ENCODE measurements around the gene THBS3.
"Not testable (repeated sequence)": the region's sequence is repeated elsewhere in the genome, so short reads cannot be mapped to it uniquely, and the experiment has no call there.

THBS3 gene

DNA sequence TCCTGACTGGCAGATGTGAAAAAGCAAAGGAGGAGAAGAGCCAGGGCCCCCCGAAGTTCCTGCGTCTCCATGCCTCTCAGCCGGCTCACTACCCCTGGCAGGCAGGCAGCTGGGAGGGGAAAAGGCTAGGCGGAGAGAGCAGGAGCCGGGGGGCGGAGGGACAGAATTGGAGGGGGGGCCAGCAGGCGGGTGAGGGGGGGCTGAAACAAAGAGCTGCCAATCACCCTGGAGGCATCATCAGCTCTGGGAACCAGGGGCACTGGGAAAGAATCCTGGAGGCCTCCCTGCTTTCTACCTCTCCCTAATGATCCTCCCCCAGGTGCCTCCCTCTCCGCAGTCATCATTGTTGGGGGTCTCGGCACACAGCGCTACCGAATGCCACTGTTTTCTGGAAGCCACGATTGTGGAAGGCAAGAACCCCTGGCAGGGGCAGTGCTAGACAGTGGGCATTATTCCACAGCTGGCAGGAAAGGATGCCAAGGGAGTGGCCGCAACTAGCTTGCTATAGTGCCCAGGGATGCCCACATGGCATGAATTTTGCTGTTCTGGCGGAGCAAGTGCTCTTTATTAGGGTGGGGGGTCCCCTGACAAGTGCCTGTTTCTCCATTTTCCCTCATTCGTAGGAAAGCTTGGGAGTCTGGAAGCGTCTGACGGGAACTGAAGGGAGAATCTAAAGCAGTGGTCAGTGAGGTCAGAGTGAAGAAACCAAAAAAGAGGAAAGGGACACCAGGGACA is at the start of gene THBS3:
TSS of gene THBS3 (minus strand) at position 92 of the 735 bp plus-strand sequence. CDS start at position 71, 21 bp downstream.
- DNase-seq (ENCODE audit: low read depth), result no peak

DNA sequence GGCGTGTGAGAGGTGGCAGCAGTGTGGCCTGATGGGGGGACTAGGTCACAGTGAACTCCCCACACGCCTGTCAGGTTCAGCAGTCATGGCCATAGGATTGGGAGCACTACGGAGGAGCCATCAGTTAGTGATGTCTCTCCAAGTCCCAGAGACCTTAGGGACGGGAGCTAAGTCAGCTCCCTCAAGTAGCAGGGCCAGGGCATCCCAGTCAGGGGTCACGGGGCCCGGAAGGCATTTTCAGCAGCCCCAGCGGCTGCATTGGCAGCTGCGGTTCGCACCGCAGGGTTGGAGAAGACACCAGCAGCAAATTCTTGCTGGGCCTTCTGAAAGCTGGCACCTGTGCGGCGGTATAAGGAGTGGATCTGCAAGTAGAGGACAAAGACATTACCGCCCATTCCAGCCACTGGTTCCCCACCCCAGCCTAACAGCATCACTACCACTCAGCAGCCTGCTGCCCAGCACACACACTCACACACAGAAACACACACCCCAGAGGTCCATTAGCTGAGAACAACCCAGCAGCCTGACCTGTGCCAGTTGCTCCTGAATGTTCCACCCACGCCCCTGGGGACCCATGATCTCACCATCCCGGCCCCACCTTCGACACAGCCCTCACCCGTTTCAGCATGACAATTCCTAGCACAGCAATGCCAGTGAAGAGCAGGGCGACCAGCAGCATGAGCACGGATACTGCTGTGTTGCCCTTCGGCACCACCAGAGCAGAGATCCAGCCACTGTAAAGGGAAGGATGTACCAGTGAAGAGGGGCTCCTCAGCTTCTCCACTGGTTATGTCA is 48.6 kb upstream of the THBS3 start:
- no peak for DNase-seq (ENCODE audit: low read depth)

DNA sequence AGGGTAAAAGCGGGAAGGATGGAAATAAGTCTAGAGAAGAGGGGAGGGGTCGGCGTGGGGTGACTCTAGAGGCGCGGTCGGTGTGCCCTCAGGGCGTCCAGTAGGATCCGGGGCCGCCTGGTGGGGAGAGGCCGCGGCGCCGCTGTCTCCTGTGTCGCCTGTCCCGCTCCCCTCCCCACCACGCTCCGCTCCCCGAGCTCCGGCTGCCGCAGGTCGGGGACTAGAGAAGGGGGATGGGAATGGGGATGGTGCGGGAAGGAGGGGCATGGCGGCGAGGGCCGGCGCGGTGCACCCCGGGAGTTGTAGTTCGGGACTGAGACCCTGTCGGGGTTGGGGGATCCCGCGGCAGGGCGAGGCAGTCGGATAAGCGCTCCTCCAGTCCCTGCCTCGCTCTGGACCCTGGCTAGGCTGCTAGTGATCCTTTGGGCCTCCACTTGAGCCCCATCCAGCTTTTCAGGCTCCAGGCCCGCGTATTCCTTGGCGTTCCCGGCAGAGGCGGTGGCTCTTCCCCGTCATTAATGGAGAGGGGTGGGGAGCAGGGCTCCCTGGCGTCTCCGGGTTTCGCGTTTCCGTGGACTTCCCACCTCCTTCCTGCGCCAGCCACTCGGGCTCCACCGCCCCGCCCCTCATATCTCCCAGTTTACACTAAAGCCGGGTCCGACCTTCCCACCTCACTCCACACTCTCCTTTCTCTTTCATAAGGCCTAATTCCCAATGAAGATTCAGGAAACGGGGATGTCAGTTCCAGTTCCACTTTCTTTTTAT is 47.7 kb upstream of the THBS3 start, which contains the start of gene ENTREP3:
TSS of gene ENTREP3 (minus strand) at position 241 of the 765 bp plus-strand sequence. CDS start 606 bp downstream, outside the sequence.
- peak; percentile 52 for DNase-seq (ENCODE audit: low read depth)

DNA sequence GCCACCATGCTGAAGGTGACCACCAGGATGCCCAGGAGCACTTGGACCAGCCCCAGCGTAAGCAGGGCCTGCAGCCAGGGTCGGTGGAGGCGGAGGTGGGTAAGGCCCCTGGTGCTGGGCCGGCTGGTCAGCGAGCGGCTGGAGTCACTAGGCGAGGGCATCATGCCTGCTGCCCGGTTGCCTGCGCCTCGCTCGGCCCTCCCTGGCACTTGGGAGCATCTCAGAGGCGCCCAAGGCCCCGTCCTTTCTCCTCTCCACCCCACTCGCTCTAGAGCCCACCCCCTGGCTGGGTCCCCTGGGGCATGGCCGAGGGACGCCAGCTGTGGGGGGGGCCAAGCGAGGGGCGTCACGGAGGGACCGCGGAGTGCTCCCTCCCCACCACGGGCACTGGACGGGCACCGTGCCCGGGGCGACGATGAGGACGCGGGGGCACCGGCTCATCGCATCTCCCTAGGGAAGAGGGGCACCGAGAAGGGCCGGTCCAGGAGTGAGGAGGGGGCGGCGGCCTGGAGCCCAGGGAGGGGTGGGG is 47.1 kb upstream of the THBS3 start:
- DNase-seq (ENCODE audit: low read depth), result no peak

DNA sequence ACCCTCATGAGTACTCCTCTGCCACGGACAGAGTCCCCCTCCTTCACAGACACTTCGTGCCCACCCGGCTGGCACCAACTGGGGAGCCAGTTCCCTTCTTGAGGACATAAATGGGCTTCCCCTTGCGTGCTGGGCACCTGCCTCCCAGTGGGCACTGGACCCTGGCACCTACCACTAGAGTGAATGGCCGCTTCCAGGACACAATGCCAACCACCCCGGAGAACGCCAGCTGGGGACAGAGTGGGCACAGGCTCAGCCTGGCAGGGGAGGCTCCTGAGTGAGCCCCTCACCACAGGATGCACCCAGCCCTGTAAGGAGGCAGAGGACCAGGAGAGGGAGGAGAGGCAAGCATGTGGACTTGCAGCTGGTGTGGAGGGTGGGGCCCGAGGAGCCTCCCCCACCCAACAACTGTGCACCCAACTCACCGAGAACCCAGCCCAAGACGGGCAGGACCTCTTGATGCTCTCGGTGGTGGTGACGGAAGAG is 46.6 kb upstream of the THBS3 start:
- DNase-seq (ENCODE audit: low read depth), result no peak

DNA sequence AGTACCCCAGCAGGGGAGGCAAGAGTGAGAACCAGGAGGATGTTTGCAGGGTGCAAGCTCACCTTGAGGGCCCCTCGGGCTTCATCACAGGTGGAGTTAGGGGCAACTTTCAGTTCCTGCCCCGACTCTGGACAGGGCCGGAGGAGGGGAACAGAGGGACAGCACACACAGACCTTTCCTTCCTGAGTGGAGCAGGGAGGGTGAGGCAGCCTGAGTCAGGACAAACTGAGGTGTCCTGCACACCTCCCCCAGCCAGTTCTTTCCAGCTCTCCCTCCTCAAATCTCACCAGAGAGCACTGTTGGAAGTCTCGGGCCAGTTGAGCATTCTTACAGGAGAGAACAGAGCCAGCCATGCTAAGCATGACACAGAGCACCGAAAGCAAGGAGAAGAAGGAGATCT is 46.1 kb upstream of the THBS3 start:
- DNase-seq (ENCODE audit: low read depth), result no peak

DNA sequence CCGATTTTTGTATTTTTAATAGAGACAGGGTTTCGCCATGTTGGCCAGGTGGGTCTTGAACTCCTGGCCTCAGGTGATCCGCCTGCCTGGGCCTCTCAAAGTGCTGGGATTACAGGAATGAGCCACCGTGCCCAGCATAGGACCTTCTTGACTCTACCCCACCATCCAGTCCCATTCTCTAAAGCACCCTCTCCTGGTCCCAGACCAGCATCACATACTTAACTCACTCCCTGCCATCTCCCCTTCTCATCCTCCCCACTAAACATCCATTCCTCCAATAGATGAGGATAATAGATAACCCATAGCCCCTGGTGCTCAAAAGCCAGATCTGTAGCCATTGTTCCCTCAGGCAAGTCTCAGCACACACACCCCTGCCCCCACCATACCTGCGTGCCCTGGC is 45.5 kb upstream of the THBS3 start:
- no peak for DNase-seq (ENCODE audit: low read depth)

DNA sequence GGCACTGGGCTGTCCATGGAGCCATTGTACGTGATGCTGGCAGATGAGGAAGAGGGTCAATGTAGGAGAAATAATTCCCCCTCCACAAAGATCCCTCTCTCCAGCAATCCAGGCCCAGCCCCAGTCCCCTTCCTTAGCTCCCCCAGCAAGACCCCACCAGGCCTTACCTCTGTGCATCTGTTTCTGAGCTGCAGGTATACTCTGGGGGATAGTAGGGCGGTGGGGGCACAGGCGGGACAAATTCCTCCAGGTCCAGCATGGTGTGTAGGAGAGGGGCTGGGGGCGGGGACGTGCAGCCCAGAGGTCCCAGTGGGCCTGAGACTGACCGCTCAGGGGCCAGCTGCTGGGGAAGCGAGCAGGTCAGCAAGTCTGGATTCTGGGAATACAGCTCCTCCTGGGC is 43.9 kb upstream of the THBS3 start:
- DNase-seq (ENCODE audit: low read depth), result no peak

DNA sequence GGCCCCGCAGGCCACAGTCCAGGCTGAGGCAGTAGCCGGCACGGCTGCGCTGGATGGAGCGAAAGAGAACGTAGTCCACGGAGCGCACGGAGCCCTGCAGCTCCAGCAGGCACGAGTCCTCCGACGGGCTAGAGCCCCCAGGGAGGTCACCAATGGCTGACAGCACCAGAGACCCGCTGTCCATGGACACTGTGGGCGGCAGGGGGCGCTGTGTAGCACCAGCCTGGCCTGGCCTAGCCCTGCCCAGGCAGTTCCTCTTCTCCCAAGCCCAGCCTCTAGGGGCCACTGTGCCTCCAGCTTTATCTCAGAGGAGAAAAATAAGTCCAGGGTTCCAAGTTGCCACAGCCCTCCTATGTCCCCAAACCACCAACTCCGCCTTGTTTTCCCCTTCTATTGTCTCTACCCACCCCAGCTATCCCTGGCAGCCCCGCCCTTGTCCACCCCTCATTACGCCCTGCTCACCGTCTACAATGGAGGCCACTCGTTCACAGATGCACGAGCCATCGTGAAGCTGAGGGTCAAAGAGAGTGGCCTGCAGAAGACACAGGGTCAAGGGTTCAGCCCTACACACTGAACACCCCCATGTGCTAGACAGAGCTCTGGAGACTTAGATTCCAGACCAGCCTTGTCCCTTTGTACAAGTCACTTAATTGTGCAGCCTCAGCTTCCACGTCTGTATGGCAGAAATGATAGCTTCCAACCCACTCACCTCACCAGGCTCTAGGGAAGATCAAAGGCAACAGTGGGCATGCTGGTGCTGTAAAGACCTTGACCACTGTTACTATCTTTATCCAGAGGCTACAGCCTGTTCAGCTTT is 43.1 kb upstream of the THBS3 start:
- DNase-seq (ENCODE audit: low read depth), result peak; percentile 93

DNA sequence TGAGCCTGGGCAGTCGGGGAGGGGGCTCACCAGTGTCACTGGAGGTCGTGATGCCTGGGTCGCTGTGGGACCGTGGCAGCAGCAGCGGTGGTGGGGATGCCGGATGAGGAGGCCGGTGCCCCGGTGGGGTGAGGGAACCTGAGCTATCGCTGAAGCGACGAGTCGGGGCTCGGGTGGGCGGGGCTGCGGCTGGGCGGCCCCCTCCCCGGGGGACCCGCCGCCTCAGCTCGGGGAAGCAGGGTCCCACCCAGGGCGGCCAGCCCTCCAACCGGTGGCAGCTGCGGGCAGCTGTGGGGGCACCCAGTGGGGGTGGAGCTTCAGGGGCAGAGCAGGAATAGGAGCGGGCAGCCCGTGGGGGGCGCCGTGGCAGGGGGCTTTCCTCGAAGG is 42.5 kb upstream of the THBS3 start:
- DNase-seq (ENCODE audit: low read depth), result no peak

DNA sequence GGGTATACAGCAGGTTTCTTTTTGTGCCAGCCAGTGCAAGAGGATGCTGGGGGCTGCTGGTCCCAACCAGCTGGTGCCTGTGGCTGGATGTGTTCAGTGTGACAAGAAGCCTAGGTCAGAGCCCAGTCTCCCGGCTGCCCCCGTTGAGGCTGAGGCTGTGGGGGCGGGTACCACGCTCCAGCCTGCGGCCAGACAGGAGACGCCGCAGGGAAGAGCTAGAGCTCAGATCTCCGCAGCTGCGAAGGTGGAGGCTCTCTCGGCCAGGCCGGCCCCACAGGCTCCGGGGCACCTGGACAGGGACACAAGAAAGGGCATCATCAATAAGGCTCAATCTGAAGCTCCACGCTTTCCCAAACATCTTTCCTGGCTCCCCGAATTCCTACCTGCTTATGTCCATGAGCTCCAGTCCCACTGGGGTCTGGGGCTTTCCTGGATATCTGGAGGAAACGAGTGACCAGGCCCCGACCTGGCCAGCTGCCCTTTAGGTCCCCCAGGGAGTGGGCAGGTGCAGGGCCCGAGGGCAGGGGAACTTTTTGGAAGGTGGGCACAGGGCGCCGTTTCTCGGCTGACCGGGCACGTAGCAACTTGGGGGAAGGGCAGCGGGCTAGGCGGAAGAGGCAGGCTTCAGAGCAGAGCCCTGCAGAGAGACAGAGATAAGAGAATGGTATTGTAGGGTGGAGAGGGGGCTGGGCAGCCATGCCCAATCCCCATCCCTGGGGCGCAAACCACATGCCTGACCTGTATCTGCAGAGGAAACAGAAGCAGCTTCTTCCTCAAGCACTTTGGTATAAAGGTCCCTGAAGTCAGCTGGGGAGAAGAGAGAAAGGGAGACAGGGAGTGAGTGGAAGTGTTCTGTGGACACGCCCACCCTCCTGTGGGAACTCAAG is 40.2 kb upstream of the THBS3 start:
- no peak for DNase-seq (ENCODE audit: low read depth)

DNA sequence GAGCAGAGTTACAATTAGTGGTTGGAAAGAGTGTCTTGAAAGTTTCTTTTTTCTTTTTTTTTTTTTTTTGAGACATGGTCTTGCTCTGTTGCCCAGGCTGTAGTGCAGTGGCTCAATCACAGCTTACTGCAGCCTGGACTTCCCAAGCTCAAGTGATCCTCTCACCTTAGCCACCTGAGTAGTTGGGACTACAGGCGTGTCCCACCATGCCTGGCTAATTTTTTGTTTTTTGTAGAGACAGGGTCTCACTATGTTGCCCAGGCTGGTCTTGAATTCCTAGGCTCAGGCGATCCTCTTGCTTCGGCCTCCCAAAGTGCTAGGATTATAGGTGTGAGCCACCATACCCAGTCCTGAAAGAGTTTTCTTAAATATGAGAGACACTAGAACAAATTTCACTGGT is 39.1 kb upstream of the THBS3 start:
- DNase-seq (ENCODE audit: low read depth), result not testable (repeated sequence)

DNA sequence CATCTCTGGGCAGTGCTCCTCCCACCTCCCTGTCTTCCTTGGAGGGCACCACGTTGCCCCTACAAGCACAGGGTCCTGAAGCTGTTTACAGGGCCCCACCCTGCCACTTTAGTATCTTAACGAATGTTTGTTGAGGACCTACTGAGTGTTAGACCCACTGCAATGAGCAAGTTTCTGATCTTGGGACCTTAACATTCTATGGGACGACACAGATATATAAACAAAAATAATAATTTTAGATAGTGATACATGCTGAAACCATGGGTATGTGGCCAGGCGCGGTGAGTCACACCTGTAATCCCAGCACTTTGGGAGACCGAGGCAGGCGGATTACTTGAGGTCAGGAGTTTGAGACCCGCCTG is 37.4 kb upstream of the THBS3 start:
- no peak for DNase-seq (ENCODE audit: low read depth)

DNA sequence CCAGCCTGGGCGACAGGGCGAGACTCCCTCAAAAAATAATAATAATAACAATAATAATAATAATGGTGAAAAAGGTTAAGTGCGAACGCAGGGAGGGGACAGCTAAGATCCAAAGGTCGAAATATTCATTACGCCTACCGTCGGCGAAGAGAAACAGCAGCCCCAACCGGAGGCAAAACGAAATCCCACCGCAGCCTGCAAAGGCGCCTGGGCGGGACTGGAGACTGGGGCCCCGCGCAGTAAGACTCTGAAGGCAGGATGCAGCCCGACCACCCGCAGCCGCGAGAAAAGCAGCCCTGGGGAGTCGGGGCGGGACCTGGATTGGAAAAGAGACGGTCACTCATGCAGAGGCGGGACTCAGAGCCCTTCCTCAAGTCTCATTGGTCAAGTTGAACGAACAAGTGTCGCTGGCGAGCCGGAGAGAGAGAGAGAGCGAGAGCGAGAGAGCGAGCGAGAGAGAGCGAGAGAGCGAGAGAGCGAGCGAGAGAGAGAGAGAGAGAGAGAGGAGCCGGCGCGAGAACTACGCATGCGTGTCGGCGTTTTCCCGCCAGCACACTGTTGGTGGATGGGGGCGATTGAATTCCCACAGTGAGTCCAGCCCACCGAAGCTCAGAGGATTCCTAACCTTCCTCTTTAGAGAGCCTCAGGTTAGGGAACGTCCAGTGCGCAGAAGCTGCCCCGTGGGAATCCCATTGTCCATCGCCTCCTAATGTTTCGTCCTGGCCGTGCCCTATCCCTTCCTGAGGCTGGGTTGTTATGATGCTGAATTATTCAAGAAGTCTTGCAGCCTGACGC is 36.9 kb upstream of the THBS3 start:
- peak; percentile 89 for DNase-seq (ENCODE audit: low read depth)

DNA sequence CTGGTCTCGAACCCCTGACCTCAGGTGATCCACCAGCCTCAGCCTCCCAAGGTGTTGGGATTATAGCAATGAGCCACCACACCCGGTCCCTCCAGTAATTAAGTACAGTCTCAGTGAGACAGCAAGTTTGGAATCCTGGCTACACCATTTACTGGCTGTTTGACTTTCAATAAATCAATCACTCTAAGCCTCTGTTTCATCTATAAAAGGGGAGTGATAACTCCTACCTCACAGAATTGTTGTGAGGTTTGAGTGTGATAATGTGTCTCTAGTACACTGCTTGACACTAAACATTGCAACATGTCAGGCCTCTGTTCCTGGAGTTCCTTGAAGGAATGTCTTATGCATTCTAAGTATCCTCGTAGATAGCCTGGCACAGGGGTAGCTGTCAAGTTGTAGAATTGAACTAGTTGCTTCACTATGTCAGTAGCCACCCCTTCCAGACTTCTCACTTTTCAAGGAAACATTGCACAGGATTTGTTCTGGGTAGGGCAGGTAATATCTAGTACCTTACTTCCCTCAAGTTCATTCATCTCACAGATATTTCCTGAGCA is 35.2 kb upstream of the THBS3 start:
- no peak for DNase-seq (ENCODE audit: low read depth)

DNA sequence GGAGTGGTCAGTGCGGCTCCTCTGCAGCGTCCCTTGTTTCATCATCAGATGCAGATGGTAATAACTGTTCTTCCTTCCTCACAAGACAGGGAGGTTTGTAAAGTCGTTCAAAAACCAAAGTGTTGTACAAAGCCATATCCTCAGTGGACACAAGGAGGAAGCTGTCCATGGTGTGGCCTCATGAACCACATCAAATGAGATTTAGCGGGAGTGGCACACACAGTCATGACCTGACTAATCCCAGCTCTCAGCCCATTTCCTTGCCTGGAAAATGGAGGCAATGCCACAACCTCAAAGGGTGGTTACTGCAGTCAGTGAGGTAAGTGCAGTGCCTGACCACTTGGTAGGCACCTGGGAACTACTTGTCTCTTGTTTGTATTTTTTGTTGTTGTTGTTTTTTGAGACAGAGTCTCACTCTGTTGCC is 34.2 kb upstream of the THBS3 start:
- DNase-seq (ENCODE audit: low read depth), result no peak

DNA sequence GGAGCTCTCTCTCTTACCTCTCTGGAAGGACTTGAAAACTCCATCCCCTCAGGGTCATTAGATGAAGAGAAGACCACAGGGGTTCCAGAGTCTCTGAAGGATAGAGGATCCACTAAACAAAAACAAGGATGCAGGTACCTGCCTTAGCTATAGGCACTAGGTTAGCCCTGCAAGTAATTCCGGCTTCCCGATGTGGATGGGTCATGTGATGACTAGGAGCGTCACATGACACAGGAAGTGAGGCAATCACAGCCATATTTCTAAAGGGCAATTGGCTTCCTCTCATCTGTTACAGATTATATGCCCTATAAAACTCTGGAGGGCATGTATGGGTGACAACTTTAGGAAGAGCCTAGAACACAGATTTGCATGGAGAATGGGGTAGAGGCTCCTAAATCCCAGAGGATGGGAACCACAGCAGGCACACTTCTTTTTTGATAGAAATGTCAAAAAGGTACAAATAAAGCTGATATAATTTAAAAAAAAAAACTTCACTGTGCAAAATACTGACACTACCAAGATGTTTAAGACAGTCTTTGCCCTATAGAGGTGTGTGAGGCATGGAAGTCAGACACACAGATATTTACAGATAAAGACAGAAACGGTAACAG is 33.5 kb upstream of the THBS3 start:
- DNase-seq (ENCODE audit: low read depth), result peak; percentile 43

DNA sequence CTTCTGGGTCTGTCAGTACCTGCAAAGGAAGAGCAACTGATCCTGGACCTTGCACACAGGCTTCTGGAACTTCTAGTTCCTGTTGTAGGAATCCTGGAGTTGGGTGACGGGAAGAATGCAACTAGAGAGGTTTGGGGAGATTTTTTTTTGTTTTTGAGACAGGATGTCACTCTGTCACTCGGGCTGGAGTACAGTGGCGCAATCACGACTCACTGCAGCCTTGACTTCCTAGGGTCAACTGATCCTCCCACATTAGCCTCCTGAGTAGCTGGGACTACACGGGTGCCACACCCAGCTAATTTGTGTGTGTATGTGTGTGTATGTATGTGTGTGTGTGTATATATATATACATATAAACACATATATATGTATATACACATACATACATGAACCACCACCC is 28.8 kb upstream of the THBS3 start:
- DNase-seq (ENCODE audit: low read depth), result no peak

DNA sequence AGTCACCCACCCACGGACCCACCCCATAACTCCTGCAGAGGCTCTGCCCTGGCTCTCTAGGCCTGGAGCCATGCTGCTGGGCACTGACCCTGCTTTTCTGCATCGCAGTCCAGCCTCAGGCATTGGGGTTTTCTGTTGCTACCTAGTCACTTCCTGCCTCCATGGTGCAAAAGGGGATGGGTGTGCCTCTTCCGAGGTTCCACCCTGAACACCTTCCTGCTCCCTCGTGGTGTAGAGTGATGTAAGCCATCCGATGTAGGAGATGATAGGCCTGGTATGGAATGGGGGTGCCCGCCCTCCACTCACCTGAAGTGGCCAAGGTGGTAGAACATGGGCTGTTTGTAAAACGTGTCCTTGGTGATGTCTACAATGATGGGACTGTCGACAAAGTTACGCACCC is 27.7 kb upstream of the THBS3 start:
- DNase-seq (ENCODE audit: low read depth), result not testable (repeated sequence)
